ENCODE measurements around the gene PCDHGA8.
"Not testable (repeated sequence)": the region's sequence is repeated elsewhere in the genome, so short reads cannot be mapped to it uniquely, and the experiment has no call there.

PCDHGA8 gene

GRCh38 chr5:141374627-141375026 lies 17.8 kb upstream of the PCDHGA8 start:
- no peak for TF ChIP-seq CTCF (IDR thresholded peaks at IDR 0.05; ENCODE audit: extremely low read depth, missing control alignments)
- DNase-seq (ENCODE audit: low spot score): no peak

- not testable (repeated sequence) for DNase-seq (ENCODE audit: low spot score)
These were observed 16.8 kb upstream of the PCDHGA8 start for GRCh38 chr5:141375444-141376155.

- DNase-seq (ENCODE audit: low spot score): peak; percentile 65
- TF ChIP-seq CTCF (IDR thresholded peaks at IDR 0.05; ENCODE audit: extremely low read depth, missing control alignments): peak; percentile 30
These were observed 9.8 kb upstream of the PCDHGA8 start, which contains the start of gene PCDHGA7 for GRCh38 chr5:141382469-141383294. TSS of gene PCDHGA7 (plus strand) at chr5:141382742. CDS start at chr5:141382900, 158 bp downstream.

GRCh38 chr5:141383345-141383744 lies 9.1 kb upstream of the PCDHGA8 start:
- no peak for DNase-seq (ENCODE audit: low spot score)
- no peak for TF ChIP-seq CTCF (IDR thresholded peaks at IDR 0.05; ENCODE audit: extremely low read depth, missing control alignments)

GRCh38 chr5:141384471-141385267 lies 7.8 kb upstream of the PCDHGA8 start:
- DNase-seq (ENCODE audit: low spot score): no peak
- no peak for TF ChIP-seq CTCF (IDR thresholded peaks at IDR 0.05; ENCODE audit: extremely low read depth, missing control alignments)

GRCh38 chr5:141387557-141388311 lies 4.7 kb upstream of the PCDHGA8 start, which contains the start of gene PCDHGB4:
TSS of gene PCDHGB4 (plus strand) at chr5:141387698. CDS start at chr5:141387885, 187 bp downstream.
- peak; percentile 47 for TF ChIP-seq CTCF (IDR thresholded peaks at IDR 0.05; ENCODE audit: extremely low read depth, missing control alignments)
- DNase-seq (ENCODE audit: low spot score): not testable (repeated sequence)

- no peak for TF ChIP-seq CTCF (IDR thresholded peaks at IDR 0.05; ENCODE audit: extremely low read depth, missing control alignments)
- no peak for DNase-seq (ENCODE audit: low spot score)
These were observed 3.8 kb upstream of the PCDHGA8 start for GRCh38 chr5:141388661-141389060.

Measured in GM20000 (cell line).